ENCODE results near the gene MORN4.

GRCh38 chr10:97643441-97643985 is 10.2 kb upstream of the MORN4 start:
- TF ChIP-seq CTCF (IDR thresholded peaks at IDR 0.05; ENCODE audit: low read length) (no peak), EZH2 (IDR thresholded peaks at IDR 0.05; ENCODE audit: borderline replicate concordance, low read length) (no peak)
